HEK293 (cell line): ENCODE data around the gene OR2V2.

Source experiments
- CTCF ChIA-PET: fragments of 350-600 bp; formaldehyde crosslinking; extraction: SDS; loops from one replicate; lab custom pipeline; 2021; ENCODE audit warnings: antibody characterized with exemption; lab: Yijun Ruan, JAX
- POLR2A ChIA-PET: fragments of 300-600 bp; formaldehyde crosslinking; extraction: SDS; loops from one replicate; lab custom pipeline; 2020; ENCODE audit warnings: antibody characterized with exemption, inconsistent platforms; lab: Yijun Ruan, JAX
- H3K27ac ChIP-seq: fragments of 200-500 bp; sonication (Bioruptor generic); 2 replicates; pipeline ENCODE4 v1.5.1; 2014; ENCODE audit warnings: low read depth, low read length, control low read depth, inconsistent platforms; ENCODE audit errors: extremely low read depth
- H3K36me3 ChIP-seq, 2 experiments: fragments of 200-500 bp in 1 of 2; sonication (Bioruptor generic) in 1 of 2; 1 replicate in 1 of 2; 2 replicates in 1 of 2; pipeline ENCODE4 v1.5.1; 2014 to 2017; ENCODE audit warnings: inconsistent platforms in 2 of 2, low read length in 2 of 2; ENCODE audit not compliant: control insufficient read depth in 2 of 2, insufficient read depth in 1 of 2
- H3K4me1 ChIP-seq: fragments of 200-500 bp; sonication (Bioruptor generic); 2 replicates; pipeline ENCODE4 v1.5.1; 2014; ENCODE audit warnings: mild to moderate bottlenecking, low read length, inconsistent platforms; ENCODE audit not compliant: control insufficient read depth, insufficient read depth
- H3K4me3 ChIP-seq: 2 replicates; pipeline ENCODE4 v1.5.1; 2011; ENCODE audit warnings: low read depth, mild to moderate bottlenecking, control low read depth, low read length, moderate library complexity
- H3K9me3 ChIP-seq: fragments of 200-500 bp; sonication (Bioruptor generic); 2 replicates; pipeline ENCODE4 v1.5.1; 2014; ENCODE audit warnings: low read depth, low read length, inconsistent platforms; ENCODE audit not compliant: control insufficient read depth, insufficient read depth
- GFI1B ChIP-seq: fragments of 450-650 bp; formaldehyde crosslinking; IDR thresholded peaks from 2 replicates; pipeline ENCODE4 v1.5.1; 2016; ENCODE audit warnings: missing biosample characterization, missing genetic modification characterization
- KLF10 ChIP-seq: fragments of 450-650 bp; IDR thresholded peaks from 2 replicates; pipeline ENCODE4 v1.5.1; 2018; ENCODE audit warnings: missing biosample characterization, mild to moderate bottlenecking, missing genetic modification characterization
- KLF16 ChIP-seq: fragments of 450-650 bp; formaldehyde crosslinking; IDR thresholded peaks from 2 replicates; pipeline ENCODE4 v1.5.1; 2017; ENCODE audit warnings: missing biosample characterization, missing genetic modification characterization
- PRDM4 ChIP-seq: fragments of 450-650 bp; formaldehyde crosslinking; IDR thresholded peaks from 2 replicates; pipeline ENCODE4 v1.5.1; 2017; ENCODE audit warnings: missing biosample characterization, missing genetic modification characterization
- REPIN1 ChIP-seq: fragments of 450-650 bp; formaldehyde crosslinking; IDR thresholded peaks from 2 replicates; pipeline ENCODE4 v1.5.1; 2017; ENCODE audit warnings: missing biosample characterization, missing genetic modification characterization, low read depth
- ZBTB26 ChIP-seq: fragments of 450-650 bp; formaldehyde crosslinking; optimal IDR thresholded peaks from 2 replicates; pipeline ENCODE3; 2016; ENCODE audit warnings: missing biosample characterization, mild to moderate bottlenecking, missing genetic modification characterization
- ZBTB6 ChIP-seq: fragments of 450-650 bp; formaldehyde crosslinking; IDR thresholded peaks from 2 replicates; pipeline ENCODE4 v1.5.1; 2017; ENCODE audit warnings: missing biosample characterization, missing genetic modification characterization
- ZFP41 ChIP-seq: fragments of 450-650 bp; formaldehyde crosslinking; IDR thresholded peaks from 2 replicates; pipeline ENCODE4 v1.5.1; 2016; ENCODE audit warnings: missing biosample characterization, missing genetic modification characterization, borderline replicate concordance
- ZNF112 ChIP-seq: fragments of 450-650 bp; formaldehyde crosslinking; IDR thresholded peaks from 2 replicates; pipeline ENCODE4 v1.5.0; 2017; ENCODE audit warnings: missing biosample characterization, missing genetic modification characterization
- ZNF133 ChIP-seq: fragments of 450-650 bp; formaldehyde crosslinking; IDR thresholded peaks from 2 replicates; pipeline ENCODE4 v1.5.1; 2016; ENCODE audit warnings: missing biosample characterization, missing genetic modification characterization
- ZNF266 ChIP-seq: fragments of 450-650 bp; formaldehyde crosslinking; IDR thresholded peaks from 2 replicates; pipeline ENCODE4 v1.5.1; 2016; ENCODE audit warnings: missing biosample characterization, missing genetic modification characterization, low read depth
- ZNF280D ChIP-seq: fragments of 450-650 bp; formaldehyde crosslinking; IDR thresholded peaks from 2 replicates; pipeline ENCODE4 v1.5.1; 2016; ENCODE audit warnings: missing biosample characterization, missing genetic modification characterization
- ZNF513 ChIP-seq: fragments of 450-650 bp; IDR thresholded peaks from 2 replicates; pipeline ENCODE4 v1.5.1; 2018; ENCODE audit warnings: missing biosample characterization, missing genetic modification characterization
- ZNF529 ChIP-seq: fragments of 450-650 bp; formaldehyde crosslinking; IDR thresholded peaks from 2 replicates; pipeline ENCODE4 v1.5.1; 2017; ENCODE audit warnings: missing genetic modification characterization, missing biosample characterization; ENCODE audit not compliant: insufficient replicate concordance
- ZNF585B ChIP-seq: fragments of 450-650 bp; formaldehyde crosslinking; IDR thresholded peaks from 2 replicates; pipeline ENCODE4 v1.5.1; 2016; ENCODE audit warnings: missing biosample characterization, missing genetic modification characterization
- ZNF596 ChIP-seq: fragments of 450-650 bp; IDR thresholded peaks from 2 replicates; pipeline ENCODE4 v1.5.0; 2018; ENCODE audit warnings: missing biosample characterization, mild to moderate bottlenecking, missing genetic modification characterization, moderate library complexity
- ZNF639 ChIP-seq: fragments of 450-650 bp; formaldehyde crosslinking; IDR thresholded peaks from 2 replicates; pipeline ENCODE4 v1.5.1; 2016; ENCODE audit warnings: missing biosample characterization, missing genetic modification characterization
- ZNF664 ChIP-seq: fragments of 450-650 bp; formaldehyde crosslinking; IDR thresholded peaks from 2 replicates; pipeline ENCODE4 v1.5.1; 2016; ENCODE audit warnings: missing biosample characterization, missing genetic modification characterization
- ZNF843 ChIP-seq: fragments of 450-650 bp; formaldehyde crosslinking; IDR thresholded peaks from 2 replicates; pipeline ENCODE4 v1.5.1; 2016; ENCODE audit warnings: missing biosample characterization, missing genetic modification characterization
- ZXDB ChIP-seq: fragments of 450-650 bp; formaldehyde crosslinking; IDR thresholded peaks from 2 replicates; pipeline ENCODE4 v1.5.1; 2016; ENCODE audit warnings: missing biosample characterization, missing genetic modification characterization

OR2V2 gene

GRCh38 chr5:181124526-181124925 is 22.9 kb upstream of the OR2V2 start:
- POLR2A ChIA-PET: no interaction called here
- Histone ChIP-seq H3K9me3 (no peaks in the 10 kb centered on the region), H3K4me1 (no peaks in the 10 kb centered on the region), H3K4me3 (no peak overlapping the region), H3K36me3 (no peaks in the 10 kb centered on the region), H3K27ac (no peak overlapping the region)
- no peak for TF ChIP-seq ZNF664
- no peak for TF ChIP-seq ZNF596
- no peak for TF ChIP-seq ZNF639 (tag by site-specific recombination)
- no peak for TF ChIP-seq ZNF529 (tag by site-specific recombination)
- no peak for TF ChIP-seq KLF10 (tag by site-specific recombination)
- TF ChIP-seq ZNF585B (tag by site-specific recombination): no peak
- no peak for TF ChIP-seq GFI1B (tag by site-specific recombination)
- no peak for TF ChIP-seq ZBTB6 (tag by site-specific recombination)
- TF ChIP-seq ZNF266 (tag by site-specific recombination): no peak
- TF ChIP-seq ZFP41 (tag by site-specific recombination): no peak
- no peak for TF ChIP-seq ZBTB26 (tag by site-specific recombination)
- no peak for TF ChIP-seq ZNF843
- no peak for TF ChIP-seq REPIN1 (tag by site-specific recombination)
- no peak for TF ChIP-seq ZNF513 (tag by site-specific recombination)
- TF ChIP-seq ZNF112 (tag by site-specific recombination): no peak
- TF ChIP-seq ZXDB (tag by site-specific recombination): no peak
- no peak for TF ChIP-seq KLF16 (tag by site-specific recombination)
- TF ChIP-seq ZNF133 (tag by site-specific recombination): no peak
- TF ChIP-seq PRDM4 (tag by site-specific recombination): no peak
- no peak for TF ChIP-seq ZNF280D
- CTCF ChIA-PET: interaction anchor here (1.2 kb wide), 1 partner anchor 256 kb away, joined by 4 read pairs; no protein-coding TSS in a partner anchor
